Putamen (tissue), 1 donor: ENCODE data around the gene COX20.
"Not testable (repeated sequence)": the region's sequence is repeated elsewhere in the genome, so short reads cannot be mapped to it uniquely, and the experiment has no call there.

Experiments
- DNase-seq: peaks from one replicate; pipeline ENCODE4 v3.0.0-alpha.2; 2016; ENCODE audit warnings: low spot score

Gene COX20, protein sequence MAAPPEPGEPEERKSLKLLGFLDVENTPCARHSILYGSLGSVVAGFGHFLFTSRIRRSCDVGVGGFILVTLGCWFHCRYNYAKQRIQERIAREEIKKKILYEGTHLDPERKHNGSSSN

DNA sequence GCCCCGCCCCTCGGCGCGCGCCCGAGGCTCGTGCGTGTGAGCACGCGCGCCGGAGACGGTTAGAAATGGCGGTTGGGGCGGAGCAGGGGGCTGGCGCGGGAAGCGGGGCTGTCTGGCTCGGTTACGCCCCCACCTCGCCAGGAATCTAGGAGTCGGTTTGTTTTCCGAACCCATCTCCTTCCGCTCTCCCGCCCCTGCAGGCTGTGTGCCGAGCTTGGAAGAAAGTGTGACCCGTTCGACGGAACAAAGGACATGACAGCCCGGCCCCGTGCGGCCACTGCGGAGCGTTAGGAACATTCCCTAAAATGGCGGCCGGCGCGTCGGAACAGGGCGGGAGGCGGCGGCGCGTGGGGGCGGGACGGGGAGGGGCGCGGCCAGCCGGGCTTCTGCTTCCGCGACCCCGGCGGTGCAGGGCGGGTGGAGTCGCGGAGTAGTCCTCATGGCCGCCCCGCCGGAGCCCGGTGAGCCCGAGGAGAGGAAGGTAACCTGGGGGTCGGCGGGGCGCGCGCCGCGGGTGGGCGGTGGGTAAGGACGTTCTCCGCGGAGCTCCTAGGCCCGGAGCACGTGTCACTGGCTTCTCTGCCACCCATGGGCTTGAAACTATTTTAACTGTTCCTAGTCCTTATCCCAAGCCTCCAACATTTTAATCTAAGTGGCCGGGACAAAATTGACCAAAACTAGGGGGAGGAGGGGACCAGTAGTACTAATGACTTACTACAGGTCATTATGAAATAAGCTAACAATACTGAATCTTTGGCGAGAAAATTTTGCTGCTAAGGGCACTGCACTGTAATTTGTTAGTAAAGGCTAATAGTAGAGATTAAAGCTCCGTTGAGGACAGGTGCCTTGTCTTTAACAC, at the start of gene COX20:
TSS of gene COX20 (plus strand) at position 383 of the 859 bp plus-strand sequence. CDS start at position 440, 57 bp downstream.
- DNase-seq, result peak; percentile 94

DNA sequence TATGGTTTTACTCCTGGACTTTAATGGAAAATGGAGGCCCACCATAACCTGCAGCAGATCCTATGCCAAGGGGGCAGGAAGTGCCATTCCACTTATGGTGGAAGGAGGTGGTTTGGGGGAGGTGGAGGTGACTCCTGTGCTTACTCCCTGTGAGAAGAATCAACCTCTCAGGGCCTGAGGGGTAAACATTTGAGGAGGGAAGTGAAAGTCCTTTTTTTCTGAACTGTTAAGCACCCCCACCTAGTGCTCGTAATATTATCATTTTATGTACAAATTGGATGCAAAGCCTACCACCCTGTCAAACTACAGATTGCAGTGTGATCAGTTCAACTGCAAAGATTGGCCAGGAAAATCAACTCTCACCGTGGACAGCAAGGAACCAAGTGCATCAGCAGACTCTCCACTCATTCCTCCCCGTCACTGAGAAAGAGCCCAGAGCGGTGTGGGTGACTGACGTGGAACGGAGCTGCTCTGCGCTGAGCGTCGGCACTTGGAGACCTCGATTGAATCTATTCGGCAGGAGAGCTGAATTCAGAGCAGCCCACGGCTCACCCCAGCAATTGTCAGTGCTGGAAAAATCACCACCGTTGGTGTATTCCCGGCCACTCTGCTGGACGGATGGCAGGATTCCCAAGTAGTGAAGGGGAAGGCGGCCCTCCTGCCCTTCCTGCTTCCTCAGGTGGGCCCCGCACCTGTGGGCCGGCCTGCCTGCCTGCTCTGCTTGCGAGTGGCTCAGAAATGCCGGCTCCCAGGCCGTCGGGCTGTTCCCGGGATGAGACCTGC, 46.8 kb upstream of the COX20 start:
- DNase-seq, result peak; percentile 54

DNA sequence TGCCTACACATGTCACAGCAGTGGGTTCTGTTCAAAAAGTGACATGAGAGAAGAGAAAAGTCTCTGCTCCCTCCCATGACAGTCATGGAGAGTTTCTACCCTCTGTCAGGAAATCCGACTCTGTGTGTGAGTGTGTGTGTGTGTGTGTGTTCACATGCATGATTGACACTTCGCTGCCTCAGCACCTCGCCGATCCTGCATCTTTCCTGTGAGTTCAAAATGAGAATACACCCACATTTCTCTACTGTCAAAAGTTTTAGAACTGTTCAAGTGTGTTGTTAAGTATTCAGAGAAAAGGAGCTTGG, 46.2 kb upstream of the COX20 start:
- DNase-seq, result peak; percentile 68

DNA sequence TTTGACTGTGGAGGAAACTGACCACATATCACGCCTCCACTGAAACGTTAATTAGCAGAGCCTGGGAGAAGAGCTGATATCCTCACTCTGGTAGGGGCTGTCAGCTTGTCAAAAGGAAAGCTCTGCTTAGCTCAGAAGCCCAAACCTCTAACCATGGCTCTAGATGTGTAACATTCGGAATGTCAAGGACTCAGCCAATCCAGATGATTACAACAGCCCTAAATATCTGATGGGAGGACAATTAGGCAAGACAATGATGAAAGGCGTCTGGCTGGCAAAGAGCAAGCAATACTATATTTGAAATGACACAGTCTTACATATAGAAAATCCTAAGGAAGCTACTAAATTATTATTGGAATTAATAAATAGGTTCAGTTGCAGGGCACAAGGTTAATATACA, 45.7 kb upstream of the COX20 start:
- DNase-seq, result no peak

DNA sequence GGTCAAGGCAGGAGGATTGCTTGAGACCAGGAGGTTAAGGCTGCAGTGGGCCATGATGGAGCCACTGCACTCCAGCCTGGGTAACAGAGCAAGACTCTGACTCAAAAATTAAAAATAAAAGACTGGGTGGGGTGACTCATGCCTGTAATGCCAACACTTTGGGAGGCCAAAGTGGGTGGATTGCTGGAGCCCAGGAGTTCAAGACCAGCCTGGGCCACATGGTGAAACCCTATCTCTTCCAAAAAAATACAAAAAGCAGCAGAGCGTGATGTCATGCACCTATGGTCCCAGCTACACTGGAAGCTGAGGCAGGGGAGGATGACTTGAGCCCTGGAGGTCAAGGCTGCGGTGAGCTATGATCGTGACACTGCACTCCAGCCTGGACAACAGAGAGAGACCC, 44.4 kb upstream of the COX20 start:
- no peak for DNase-seq

DNA sequence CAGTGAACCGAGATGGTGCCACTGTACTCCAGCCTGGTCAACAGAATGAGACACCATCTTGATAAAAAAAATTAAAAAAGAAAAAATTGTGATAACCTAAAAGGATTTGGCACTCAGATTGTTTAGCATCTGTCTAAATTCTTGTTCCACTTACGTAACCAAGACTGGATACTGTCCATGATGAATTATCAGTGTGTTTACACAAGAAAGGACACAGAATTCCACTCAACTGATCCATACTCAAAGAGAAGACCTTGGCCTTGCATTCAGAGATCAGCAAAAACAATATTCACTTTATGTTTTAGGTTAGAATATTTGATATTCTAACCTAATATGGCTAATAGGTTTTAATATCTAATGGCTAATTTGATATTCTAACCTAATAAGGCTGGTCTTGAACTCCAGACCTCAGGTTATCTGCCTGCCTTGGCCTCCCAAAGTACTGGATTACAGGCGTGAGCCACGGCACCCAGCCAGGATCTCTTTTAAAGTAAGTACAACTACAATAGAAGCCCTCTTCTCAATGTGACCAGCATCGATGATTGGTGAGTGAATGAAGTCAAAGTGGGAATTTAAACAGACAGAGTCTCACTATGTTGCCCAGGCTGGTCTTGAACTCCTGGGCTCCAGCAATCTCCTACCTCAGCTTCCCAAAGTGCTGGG, 43.1 kb upstream of the COX20 start:
- no peak for DNase-seq

DNA sequence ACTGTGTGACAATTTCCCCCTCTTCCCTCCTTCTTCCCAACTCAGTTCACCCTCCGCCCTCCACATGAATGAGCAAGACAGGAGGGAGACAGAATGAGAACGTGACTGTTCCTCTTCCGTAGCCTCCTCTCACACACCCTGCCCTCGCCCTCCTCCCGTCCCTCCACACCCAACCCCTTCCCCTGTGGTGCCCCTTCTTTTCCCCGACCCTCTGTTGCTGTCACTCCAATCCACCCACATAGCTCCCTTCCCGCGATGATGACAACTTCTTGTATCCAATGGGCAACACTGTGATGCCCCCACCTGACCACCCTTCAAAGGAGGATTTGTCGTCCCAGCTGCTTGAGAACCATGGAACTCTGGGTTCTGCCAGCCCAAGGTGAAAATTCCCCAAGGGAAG, 41.4 kb upstream of the COX20 start:
- DNase-seq, result no peak

DNA sequence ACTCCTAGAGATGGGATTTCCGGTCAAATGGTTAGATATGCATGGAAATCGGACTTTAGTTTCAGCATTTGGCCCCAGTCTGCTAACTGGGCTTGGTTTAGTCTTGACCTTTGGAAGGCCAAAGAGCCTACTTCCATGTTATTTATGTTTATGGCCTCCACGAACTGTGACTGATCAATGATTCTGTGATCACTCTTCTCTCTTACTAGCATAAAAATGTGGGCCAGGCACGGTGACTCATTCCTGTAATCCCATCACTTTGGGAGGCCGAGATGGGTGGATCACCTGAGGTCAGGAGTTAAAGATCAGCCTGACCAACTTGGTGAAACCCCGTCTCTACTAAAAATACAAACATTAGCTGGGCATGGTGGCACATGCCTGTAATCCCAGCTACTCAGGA, 40.9 kb upstream of the COX20 start:
- not testable (repeated sequence) for DNase-seq

DNA sequence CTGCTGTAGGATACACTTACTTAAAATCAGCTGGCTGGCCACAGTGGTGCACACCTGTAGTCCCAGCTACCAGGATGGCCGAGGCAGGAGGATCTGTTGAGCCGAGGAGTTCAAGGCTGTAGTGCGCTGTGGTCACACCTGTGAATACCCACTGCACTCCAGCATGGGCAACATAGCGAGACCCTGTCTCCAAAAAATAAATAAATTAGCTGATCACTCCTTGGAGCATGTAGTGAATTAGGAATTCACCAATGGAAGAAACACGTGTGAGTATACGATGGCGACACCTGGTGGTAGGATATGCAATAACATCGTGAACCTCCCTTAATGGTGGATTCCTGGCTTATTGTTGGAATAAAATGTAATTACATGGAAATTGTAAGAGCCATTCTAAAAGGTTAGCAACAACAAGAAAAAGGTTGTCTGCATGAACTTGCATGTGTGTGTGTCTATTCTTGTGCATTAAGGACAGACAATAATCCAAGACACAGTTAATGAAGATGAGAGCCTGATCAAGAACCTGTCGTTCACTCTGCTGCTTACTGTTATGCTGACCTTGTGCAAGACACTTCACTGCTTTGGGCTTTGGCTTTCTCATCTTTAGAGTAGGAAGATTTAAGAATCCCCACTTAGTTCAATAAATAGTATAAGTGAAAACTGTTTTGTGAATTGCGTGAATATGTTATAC, 38.6 kb upstream of the COX20 start:
- DNase-seq, result peak; percentile 42

DNA sequence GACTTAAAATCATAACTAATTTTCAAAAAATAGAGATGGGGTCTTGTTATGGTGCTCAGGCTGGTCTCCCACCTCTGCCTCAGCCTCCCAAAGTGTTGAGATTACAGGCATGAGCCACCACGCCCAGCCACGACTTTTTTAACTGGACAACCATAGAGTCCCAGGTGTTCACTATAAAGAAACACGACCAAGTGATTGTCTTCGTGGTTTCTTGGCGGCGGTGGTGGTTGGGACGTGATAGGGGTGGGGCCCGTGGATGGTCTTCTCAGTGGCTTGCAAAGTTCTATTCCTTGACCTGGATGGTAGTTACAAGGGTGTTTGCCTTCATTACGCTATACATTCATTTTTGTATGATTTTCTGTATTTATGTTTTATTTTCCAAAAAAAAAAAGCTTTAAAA, 34.6 kb upstream of the COX20 start:
- DNase-seq, result no peak

DNA sequence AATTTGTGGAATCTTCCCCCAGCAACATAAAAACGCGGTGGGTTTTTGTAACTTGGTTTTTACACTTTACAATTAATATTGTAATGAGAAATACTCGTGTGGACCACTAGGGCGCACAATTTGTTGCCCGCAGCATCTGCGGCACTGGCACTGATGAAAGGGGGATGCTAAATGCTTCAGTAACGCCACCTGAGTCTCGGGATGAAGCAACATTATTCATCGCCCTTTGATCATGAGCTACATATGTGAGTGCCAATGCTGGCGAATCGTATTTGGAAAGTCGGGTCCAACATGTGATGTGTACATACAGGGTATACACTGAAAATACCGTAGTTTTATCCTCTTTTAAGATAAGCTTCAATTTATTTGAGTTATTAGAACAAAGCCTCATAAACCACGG, 34.2 kb upstream of the COX20 start:
- no peak for DNase-seq

DNA sequence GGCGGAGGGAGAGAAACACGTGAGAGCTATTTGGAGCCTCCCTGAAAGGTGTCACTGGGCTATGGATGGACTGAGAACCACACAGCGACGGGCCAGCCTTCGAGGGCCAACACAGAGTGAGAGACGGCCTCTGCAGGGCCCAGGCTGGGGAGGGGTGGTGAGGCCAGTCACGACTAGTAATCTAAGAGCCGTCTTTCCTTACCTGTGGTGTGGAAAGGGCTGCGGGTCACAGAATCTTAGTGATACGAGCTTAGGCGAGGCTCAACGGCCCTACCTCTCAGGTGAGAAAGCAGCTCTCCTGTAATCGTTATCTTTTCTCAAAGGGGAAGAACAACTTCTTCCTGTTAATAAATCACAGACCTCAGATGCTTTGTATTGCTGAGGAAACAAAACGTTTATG, 33.4 kb upstream of the COX20 start:
- no peak for DNase-seq

DNA sequence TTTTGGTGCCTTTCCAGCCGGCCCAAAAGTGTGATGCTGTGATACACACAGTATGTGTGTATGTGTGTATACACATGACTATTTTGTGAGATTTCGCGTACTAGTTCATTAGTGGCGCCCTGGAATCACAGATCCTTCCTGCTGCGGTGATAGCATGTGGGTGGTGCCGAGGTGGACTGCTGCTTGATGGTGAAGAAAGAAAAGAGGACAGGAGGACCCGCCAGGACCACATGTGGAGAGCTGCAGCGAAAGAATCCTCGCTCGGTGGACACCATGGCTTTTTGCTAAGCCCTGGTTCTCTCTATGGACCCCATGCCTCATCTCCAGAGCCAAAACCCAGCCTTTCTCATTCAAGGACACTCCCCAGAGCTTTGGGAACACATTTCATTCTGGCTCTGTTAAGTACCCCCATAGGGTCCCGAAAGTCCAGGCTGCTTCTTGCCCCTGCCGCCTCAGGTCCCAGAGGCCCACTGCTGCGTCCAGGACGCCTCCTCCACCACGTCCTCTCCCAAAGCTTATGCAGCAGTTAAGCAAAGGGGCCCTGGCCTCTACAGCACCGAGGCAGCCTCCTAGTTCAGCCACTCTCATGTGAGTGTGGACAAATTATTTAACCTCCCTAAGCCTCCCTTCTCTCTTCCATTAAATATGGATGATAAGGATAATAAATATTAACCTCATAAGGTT, 32.8 kb upstream of the COX20 start:
- no peak for DNase-seq

DNA sequence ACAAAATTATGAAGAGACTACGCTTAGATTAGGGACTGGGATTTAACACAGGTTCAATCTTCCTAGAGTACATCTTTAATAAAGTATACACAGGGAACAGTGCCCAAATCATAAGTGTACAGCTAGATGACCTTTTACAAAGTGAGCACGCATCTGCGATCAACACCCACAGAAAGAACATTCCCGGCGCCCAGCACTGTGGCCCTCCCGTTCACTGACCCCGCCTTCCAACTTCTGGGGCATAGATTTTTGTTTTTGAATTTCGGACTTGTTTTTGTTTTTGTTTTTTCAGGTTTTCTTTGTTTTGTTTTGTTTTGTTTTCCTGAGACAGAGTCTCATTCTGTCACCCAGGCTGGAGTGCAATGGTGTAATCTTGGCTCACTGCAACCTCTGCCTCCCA, 30.6 kb upstream of the COX20 start:
- DNase-seq, result no peak

DNA sequence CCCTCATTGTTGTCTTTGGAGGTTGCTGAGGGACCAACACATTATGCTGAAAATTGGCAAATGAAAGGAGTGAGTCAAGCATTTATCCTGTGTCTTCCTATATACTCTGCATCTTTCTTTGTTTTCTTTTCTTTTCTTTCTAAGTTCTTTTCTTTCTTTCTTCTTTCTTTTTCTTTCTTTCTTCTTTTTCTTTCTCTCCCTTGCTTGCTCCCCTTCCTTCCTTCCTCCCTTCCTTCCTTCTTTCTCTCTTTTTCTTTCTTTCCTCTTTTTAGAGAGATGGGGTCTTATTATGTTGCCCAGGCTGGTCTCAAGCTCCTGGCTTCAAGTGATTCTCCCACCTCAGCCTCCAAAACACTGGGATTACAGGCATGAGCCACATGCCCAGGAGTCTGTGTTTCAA, 28.3 kb upstream of the COX20 start:
- DNase-seq, result no peak

DNA sequence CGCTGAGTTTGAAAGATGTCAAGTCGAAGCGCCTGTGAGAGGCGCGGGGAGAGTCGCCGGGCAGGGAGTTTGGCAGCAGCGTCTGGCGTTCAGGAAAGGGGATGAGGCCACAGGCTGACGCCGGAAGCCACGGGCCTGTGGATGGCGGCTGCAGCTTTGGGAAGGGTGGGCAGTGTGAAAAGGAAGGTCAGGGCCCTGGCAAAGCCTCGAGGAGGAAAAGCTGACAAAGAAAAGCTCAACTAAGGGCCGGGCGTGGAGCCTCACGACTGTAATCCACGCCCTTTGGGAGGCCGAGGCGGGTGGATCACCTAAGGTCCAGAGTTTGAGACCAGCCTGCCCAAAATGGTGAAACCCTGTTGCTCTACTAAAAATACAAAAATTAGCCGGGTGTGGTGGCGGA, 25.2 kb upstream of the COX20 start:
- no peak for DNase-seq

DNA sequence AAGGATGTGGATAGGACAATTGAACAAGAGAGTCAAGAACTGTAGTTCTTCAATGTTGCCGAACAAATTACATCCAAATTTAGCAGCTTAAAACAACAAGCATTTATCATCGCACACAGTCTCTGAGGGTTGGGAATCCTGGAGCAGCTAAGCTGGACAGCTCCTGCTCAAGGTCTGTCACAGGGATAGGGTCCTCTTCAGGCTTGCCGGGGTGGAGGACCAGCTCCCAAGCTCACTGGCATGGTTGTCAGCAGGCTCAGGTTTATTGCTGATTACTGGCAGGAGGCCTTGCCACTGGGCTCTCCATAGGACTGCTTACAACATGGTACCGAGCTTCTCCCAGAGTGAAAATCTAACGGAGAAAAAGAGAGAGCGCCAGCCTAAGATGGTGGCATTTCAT, 22.1 kb upstream of the COX20 start:
- no peak for DNase-seq

DNA sequence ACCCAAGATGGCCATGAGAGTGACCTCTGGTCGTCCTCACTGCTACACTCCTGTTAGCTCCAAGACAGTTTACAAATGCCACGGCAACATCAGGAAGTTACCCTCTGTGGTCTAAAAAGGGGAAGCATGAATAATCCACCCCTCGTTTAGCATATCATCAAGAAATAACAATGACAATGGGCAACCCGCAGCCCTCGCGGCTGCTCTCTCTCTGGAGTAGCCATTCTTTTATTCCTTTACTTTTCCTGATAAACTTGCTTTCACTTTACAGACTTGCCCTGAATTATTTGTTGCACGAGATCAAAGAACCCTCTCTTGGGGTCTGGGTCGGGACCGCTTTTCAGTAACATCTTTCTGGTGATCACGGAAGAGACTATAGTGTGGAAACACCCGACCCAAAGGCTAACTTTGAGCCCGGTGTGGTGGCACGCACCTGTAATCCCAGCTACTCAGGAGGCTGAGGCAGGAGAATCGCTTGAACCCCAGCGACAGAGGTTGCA, 19.8 kb upstream of the COX20 start:
- no peak for DNase-seq

DNA sequence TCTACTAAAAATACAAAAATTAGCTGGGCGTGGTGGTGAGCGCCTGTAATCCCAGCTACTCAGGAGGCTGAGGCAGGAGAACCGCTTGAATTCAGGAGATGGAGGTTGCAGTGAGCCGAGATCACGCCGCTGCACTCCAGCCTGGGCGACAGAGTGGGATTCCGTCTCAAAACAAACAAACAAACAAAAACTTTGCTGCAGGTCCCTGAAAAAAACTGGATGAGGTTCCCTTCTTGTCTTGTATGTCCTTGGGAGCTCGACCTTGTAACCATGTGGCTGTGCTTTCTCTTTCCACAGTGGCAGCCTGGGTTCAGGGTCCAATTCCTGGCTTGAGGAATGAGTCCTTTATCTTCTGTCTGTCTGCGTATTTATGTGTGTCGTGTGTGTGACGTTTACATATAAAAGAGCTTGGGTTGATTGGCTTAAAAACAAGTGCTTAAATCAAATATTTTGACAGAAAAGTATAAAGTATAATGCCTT, 18.0 kb upstream of the COX20 start:
- no peak for DNase-seq

DNA sequence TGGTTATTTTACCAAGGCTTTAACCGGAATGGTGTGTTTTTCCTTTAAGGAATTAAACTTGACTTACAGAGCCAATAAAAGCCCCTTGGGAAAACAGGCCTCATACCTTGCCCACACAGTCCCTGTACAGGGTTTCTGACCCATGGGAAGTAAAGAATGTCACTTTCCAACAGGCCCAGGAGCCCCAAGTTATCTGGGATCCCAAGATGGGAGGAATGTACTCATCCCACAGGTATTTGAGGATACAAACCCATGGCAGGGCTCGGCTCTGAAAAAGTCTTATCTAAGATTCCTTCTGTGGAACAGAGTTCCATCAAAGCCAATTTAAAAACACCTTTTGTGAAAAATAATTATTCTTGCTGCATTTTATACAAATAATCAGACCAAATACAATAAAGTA, 15.3 kb upstream of the COX20 start:
- DNase-seq, result no peak

DNA sequence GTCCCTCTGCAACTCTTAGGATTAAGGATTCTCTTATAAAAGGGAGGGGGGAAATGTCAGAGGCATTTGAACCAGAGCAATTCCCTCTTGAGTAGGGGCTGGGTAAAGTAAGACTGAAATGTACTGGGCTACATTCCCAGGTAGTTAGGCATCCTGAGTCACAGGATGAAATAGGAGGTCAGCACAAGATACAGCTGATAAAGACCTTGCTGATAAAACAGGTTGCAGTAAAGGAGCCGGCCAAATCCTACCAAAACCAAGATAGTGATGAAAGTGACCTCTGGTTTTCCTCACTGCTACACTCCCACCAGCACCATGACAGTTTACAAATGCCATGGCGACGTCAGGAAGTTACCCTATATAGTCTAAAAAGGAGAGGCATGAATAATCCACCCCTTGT, 14.3 kb upstream of the COX20 start:
- DNase-seq, result no peak
